Colonic mucosa (tissue), 4 donors: ENCODE measurements around the gene MELK. TPM values are rescaled to one million over a fixed set of nuclear protein-coding genes. Genes with fewer than 3 reads are reported as not detected.
"Not testable (repeated sequence)": the region's sequence is repeated elsewhere in the genome, so short reads cannot be mapped to it uniquely, and the experiment has no call there.

ENCODE experiments used
- DNase-seq: peaks from one replicate; pipeline ENCODE4 v3.0.0-alpha.2; 2020
- H3K27ac ChIP-seq: fragments of 200-600 bp; one replicate; pipeline ENCODE4 v1.8.0; 2021
- H3K27me3 ChIP-seq: fragments of 200-600 bp; one replicate; pipeline ENCODE4 v1.8.0; 2021
- H3K36me3 ChIP-seq: fragments of 200-600 bp; one replicate; pipeline ENCODE4 v1.8.0; 2021
- H3K4me1 ChIP-seq: fragments of 200-600 bp; one replicate; pipeline ENCODE4 v1.8.0; 2021; ENCODE audit warnings: mild to moderate bottlenecking
- H3K4me3 ChIP-seq: fragments of 200-600 bp; one replicate; pipeline ENCODE4 v1.8.0; 2021
- H3K9ac ChIP-seq, 2 donors: one replicate each; pipeline ENCODE4 v1.7.0; 2013; ENCODE audit warnings: control low read depth in 2 of 2, low read depth in 2 of 2, low read length in 2 of 2
- H3K9me3 ChIP-seq: fragments of 200-600 bp; one replicate; pipeline ENCODE4 v1.8.0; 2021
- intact Hi-C: fragments of 100-400 bp; cut with DNase I; formaldehyde crosslinking; loops from one replicate; pipeline ENCODE4 v1.14.1; 2022
- total RNA-seq, 2 donors: library from RNA; stranded (reverse); fragmentation: NEBNext Ultra II Directional in 1 of 2; extraction: Animal tissue kit (Norgen Biotek cat#: 25700) in 1 of 2; gene quantifications; one replicate each; pipeline ENCODE4 v1.2.1, GENCODE V29; 2021
- TF ChIP-seq, protein P1 (sequence below): fragments of 200-600 bp; IDR thresholded peaks from one replicate; pipeline ENCODE4 v1.8.0; 2022; ENCODE audit warnings: antibody characterized with exemption, mild to moderate bottlenecking
- donor health status: healthy.
- donor health status: DM: no; HTN: no; CAD: no.
- donor health status: DM: no; HTN: no; CAD: no.

MELK gene
- total RNA-seq, 2 donors from 2014 or later = 11.9 to 39.8 TPM

DNA sequence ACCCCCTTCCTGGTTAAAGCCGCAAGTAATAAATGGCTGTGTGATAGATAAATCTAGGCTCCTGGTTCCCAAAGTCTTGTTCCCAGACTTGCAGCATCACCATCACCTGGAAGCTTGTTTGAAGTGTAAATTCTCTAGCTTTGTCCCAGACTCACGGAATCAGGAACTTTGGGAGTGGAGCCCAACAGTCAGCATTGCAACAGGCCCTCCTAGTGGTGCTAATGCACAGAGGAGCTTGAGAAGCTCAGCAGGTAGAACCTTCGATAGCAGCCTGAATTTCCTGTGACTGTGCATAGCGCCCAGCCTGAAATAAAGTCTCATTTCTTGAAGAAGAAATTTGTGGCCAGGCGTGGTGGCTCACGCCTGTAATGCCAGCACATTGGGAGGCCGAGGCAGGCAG, 30.3 kb upstream of the MELK start:
- H3K27ac ChIP-seq = no peak overlapping the region
- no peak for DNase-seq
- H3K4me3 ChIP-seq = no peak overlapping the region
- intact Hi-C loops = no loop called here
- no peak overlapping the region for H3K9ac ChIP-seq
- no peaks in the 10 kb centered on the region for H3K36me3 ChIP-seq
- H3K4me1 ChIP-seq = no peaks in the 10 kb centered on the region
- H3K27me3 ChIP-seq = no peaks in the 10 kb centered on the region
- H3K9me3 ChIP-seq = no peaks in the 10 kb centered on the region
- TF ChIP-seq, protein P1, sequence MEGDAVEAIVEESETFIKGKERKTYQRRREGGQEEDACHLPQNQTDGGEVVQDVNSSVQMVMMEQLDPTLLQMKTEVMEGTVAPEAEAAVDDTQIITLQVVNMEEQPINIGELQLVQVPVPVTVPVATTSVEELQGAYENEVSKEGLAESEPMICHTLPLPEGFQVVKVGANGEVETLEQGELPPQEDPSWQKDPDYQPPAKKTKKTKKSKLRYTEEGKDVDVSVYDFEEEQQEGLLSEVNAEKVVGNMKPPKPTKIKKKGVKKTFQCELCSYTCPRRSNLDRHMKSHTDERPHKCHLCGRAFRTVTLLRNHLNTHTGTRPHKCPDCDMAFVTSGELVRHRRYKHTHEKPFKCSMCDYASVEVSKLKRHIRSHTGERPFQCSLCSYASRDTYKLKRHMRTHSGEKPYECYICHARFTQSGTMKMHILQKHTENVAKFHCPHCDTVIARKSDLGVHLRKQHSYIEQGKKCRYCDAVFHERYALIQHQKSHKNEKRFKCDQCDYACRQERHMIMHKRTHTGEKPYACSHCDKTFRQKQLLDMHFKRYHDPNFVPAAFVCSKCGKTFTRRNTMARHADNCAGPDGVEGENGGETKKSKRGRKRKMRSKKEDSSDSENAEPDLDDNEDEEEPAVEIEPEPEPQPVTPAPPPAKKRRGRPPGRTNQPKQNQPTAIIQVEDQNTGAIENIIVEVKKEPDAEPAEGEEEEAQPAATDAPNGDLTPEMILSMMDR = no peak

DNA sequence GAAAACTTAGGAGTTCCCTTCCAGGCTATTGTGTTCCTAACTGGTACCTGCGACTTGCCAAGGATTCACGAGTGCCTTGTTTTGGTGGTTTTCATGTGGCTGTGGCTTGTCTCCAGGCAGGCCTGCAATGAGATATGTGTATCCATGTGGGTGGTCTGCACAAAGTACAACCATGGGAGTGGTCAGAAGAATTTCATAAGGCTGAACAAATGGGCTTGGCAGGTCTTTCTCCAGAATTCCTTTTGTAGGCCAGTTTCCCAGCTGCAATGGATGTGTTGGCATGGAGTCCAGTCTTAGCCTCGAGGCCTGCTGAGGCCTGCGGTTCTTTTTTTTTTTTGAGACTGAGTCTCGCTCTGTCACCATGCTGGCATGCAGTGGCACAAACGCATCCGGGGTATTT, 28.8 kb upstream of the MELK start:
- H3K27ac ChIP-seq = no peak overlapping the region
- H3K9me3 ChIP-seq = no peaks in the 10 kb centered on the region
- intact Hi-C loops = no loop called here
- no peak overlapping the region for H3K4me3 ChIP-seq
- H3K4me1 ChIP-seq = no peaks in the 10 kb centered on the region
- TF ChIP-seq, protein P1 = no peak
- H3K9ac ChIP-seq = no peak overlapping the region
- H3K27me3 ChIP-seq = no peaks in the 10 kb centered on the region
- DNase-seq = no peak
- no peaks in the 10 kb centered on the region for H3K36me3 ChIP-seq

DNA sequence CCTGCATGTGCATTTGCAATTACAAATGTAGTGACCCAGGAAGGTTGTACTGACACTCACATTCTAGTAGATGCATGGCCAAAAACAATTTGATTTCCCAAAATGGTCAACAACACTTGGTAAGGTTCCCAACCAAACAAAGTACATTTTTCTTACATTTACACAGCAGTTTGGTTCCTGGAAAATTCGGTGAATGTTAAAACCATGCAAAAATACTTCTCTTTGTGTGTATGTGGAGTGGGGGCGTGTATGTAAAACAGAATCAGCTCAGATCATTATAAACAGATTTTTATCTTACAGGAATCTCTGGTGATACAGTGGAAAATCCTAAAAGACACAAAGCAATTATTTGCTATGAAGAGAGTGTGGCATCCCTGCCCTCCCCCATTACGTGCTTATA, 25.1 kb upstream of the MELK start:
- Histone ChIP-seq H3K27me3 (no peaks in the 10 kb centered on the region), H3K36me3 (no peaks in the 10 kb centered on the region), H3K4me3 (no peak overlapping the region), H3K27ac (no peak overlapping the region), H3K9ac (no peak overlapping the region), H3K9me3 (no peaks in the 10 kb centered on the region), H3K4me1 (no peaks in the 10 kb centered on the region)
- intact Hi-C loops = no loop called here
- TF ChIP-seq, protein P1 = no peak
- DNase-seq = no peak

DNA sequence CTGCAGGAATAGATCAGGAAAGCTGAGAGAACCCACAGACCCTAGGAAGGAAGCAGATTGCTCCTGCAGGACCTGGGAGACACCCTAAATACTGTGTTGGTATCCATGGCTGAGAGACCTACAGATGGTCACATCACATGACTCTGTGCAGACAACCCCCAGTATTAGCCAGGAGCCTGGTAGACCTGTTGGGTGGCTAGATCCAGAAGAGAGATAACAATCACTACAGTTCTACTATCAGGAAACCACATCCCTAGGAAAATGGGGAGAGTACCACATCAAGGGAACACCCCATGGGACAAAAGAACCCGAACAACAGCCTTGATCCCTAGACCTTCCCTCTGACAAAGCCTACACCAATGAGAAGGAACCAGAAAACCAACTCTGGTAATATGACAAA, 24.2 kb upstream of the MELK start:
- Histone ChIP-seq H3K4me3 (no peak overlapping the region), H3K36me3 (no peaks in the 10 kb centered on the region), H3K4me1 (no peaks in the 10 kb centered on the region), H3K27me3 (no peaks in the 10 kb centered on the region), H3K9ac (no peak overlapping the region), H3K9me3 (no peaks in the 10 kb centered on the region), H3K27ac (no peak overlapping the region)
- intact Hi-C loops = no loop called here
- TF ChIP-seq, protein P1 = no peak
- no peak for DNase-seq

DNA sequence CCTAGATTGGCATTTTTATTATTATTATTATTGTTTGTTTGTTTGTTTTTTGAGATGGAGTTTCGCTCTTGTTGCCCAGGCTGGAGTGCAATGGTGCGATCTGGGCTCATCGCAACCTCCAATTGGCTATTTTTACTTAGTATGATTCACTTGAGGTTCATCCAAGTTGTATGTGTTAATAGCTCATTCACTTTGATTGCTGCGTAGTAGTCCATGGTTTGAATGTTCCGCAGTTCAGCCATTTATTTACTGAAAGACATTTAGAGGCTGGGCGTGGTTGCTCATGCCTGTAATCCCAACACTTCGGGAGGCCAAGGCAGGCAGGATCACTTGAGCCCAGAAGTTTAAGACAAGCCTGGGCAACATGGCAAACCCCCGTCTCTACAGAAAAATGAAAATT, 22.6 kb upstream of the MELK start:
- intact Hi-C loops = no loop called here
- Histone ChIP-seq H3K9ac (no peak overlapping the region), H3K27me3 (no peaks in the 10 kb centered on the region), H3K4me3 (no peak overlapping the region), H3K36me3 (no peaks in the 10 kb centered on the region), H3K4me1 (no peaks in the 10 kb centered on the region), H3K9me3 (no peaks in the 10 kb centered on the region), H3K27ac (no peak overlapping the region)
- no peak for DNase-seq
- TF ChIP-seq, protein P1 = no peak

DNA sequence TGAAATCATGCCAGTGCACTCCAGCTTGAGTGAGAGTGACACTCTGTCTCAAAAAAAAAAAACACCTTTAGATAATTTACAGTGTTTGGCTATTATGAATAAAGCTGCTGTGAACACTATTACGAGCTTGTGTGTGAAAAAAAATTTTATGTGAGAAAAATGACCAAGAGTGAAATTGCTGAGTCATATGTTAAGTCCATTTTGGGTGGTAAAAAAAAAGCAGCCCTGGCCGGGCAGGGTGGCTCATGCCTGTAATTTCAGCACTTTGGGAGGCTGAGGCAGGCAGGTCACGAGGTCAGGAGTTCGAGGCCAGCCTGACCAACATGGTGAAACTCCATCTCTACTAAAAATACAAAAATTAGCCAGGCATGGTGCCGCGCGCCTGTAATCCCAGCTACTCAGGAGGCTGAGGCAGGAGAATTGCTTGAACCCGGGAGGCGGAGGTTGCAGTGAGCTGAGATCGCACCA, 22.0 kb upstream of the MELK start:
- H3K4me3 ChIP-seq, H3K4me1 ChIP-seq, H3K9me3 ChIP-seq, H3K9ac ChIP-seq, H3K36me3 ChIP-seq, H3K27me3 ChIP-seq, intact Hi-C loops, DNase-seq, H3K27ac ChIP-seq: not testable (repeated sequence)
